ENCODE measurements around the gene BAMBI. TPM values are rescaled to one million over a fixed set of nuclear protein-coding genes. Genes with fewer than 3 reads are reported as not detected.
A peak's percentile ranks its signal among the peaks of the same experiment; 100 is the strongest.

Gene BAMBI, protein sequence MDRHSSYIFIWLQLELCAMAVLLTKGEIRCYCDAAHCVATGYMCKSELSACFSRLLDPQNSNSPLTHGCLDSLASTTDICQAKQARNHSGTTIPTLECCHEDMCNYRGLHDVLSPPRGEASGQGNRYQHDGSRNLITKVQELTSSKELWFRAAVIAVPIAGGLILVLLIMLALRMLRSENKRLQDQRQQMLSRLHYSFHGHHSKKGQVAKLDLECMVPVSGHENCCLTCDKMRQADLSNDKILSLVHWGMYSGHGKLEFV
- total RNA-seq: 1 to 10 TPM; 3.1 to 4.6 TPM

GRCh38 chr10:28676968-28677887 lies at the start of gene BAMBI:
BAMBI (plus strand) TSS chr10:28677521; CDS start chr10:28677898, 377 bp downstream.
- Histone ChIP-seq H3K9ac (ENCODE audit: low read depth in 2 of 2, low read length in 2 of 2) (peak within 1 kb of the TSS in 1 of 2 donors; percentile 85), H3K9me3 (no peaks in the 10 kb centered on the region), H3K27ac (no peak within 1 kb of the TSS), H3K4me1 (peaks cover 3% of the 10 kb centered on the region), H3K27me3 (peaks cover 33% of the 10 kb centered on the region), H3K4me3 (peak within 1 kb of the TSS; percentile 39), H3K36me3 (no peaks in the 10 kb centered on the region)
- TF ChIP-seq CTCF (IDR thresholded peaks at IDR 0.05): peak; percentile 54
- peak; percentile 91 for DNase-seq
- intact Hi-C loops (cut with DNase I): loop anchor here (5.0 to 10.0 kb wide), 2 partner anchors 198 to 315 kb away; no protein-coding TSS in a partner anchor

DNA sequence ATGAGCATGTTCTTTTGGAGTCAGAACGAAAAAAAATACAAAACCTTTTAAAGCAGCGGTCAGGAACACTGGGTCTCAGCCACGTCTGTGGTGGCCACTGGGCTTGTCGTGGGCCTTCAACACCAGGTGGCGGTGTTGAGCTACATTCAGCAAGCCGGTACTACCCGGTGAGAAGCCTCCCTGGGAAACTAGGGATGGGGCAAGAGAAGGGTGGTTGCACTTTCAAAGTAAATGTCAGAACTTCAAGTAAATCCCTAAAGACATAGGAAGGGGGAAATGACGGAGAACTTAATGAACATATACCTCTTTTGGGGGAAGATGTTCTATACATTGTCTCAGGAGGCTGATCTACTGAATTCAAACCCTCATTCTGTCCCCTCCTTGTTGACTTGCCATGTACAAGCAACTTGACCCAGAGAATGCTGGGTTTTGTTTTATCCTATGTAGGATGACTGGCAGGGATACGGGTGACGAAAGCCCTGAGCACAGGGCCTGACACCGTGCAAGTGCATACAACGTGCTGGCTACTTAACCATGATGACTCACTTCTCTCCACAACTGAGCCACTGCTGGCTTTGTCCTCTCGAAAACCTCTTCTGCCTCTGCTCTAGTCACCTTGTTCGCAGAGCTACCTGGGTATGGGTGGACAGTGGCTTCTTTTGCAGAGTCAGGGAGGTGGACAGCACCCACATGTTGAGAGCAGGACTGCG lies 49.0 kb upstream of the BAMBI start:
- no peak overlapping the region for H3K4me3 ChIP-seq
- peak; percentile 87 for TF ChIP-seq CTCF (IDR thresholded peaks at IDR 0.05)
- no peak overlapping the region for H3K9ac ChIP-seq (ENCODE audit: low read depth in 2 of 2, low read length in 2 of 2)
- H3K9me3 ChIP-seq: no peaks in the 10 kb centered on the region
- H3K4me1 ChIP-seq: no peaks in the 10 kb centered on the region
- peak; percentile 83 for DNase-seq
- no peak overlapping the region for H3K27ac ChIP-seq
- intact Hi-C loops (cut with DNase I): loop anchor here (5.0 to 10.0 kb wide), 2 partner anchors 194 to 674 kb away; no protein-coding TSS in a partner anchor
- no peaks in the 10 kb centered on the region for H3K27me3 ChIP-seq
- H3K36me3 ChIP-seq: no peaks in the 10 kb centered on the region

GRCh38 chr10:28631896-28632583 lies 45.3 kb upstream of the BAMBI start:
- DNase-seq: no peak
- H3K36me3 ChIP-seq: no peaks in the 10 kb centered on the region
- no peak for TF ChIP-seq CTCF (IDR thresholded peaks at IDR 0.05)
- no peak overlapping the region for H3K27ac ChIP-seq
- no peaks in the 10 kb centered on the region for H3K9me3 ChIP-seq
- H3K4me3 ChIP-seq: no peak overlapping the region
- intact Hi-C loops (cut with DNase I): no loop called here
- no peaks in the 10 kb centered on the region for H3K27me3 ChIP-seq
- no peaks in the 10 kb centered on the region for H3K4me1 ChIP-seq
- H3K9ac ChIP-seq (ENCODE audit: low read depth in 2 of 2, low read length in 2 of 2): no peak overlapping the region

DNA sequence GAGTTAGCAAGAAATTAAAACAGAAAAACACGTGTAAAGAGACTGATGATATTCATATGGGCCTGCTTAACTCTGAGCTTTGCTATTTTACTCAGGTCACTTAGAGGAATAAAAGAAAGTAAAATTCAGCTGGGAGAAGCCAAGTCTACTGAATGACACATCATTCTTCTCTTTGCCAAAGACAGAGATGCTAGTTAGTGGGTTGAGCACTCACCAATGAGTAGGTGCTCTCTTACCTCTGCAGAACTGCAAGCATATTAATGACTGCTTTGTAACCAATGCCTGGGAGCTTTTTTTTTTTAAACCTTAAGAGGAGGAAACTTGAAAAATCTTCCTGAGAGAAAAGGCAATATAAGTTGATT lies 44.8 kb upstream of the BAMBI start:
- no peak for TF ChIP-seq CTCF (IDR thresholded peaks at IDR 0.05)
- Histone ChIP-seq H3K4me3 (no peak overlapping the region), H3K27ac (no peak overlapping the region), H3K27me3 (no peaks in the 10 kb centered on the region), H3K9me3 (no peaks in the 10 kb centered on the region), H3K36me3 (no peaks in the 10 kb centered on the region), H3K4me1 (no peaks in the 10 kb centered on the region), H3K9ac (ENCODE audit: low read depth in 2 of 2, low read length in 2 of 2) (no peak overlapping the region)
- intact Hi-C loops (cut with DNase I): no loop called here
- no peak for DNase-seq

GRCh38 chr10:28633750-28634149 lies 43.6 kb upstream of the BAMBI start:
- H3K36me3 ChIP-seq: no peaks in the 10 kb centered on the region
- H3K9ac ChIP-seq (ENCODE audit: low read depth in 2 of 2, low read length in 2 of 2): no peak overlapping the region
- no peaks in the 10 kb centered on the region for H3K27me3 ChIP-seq
- no peaks in the 10 kb centered on the region for H3K4me1 ChIP-seq
- no peaks in the 10 kb centered on the region for H3K9me3 ChIP-seq
- H3K4me3 ChIP-seq: no peak overlapping the region
- TF ChIP-seq CTCF (IDR thresholded peaks at IDR 0.05): no peak
- H3K27ac ChIP-seq: no peak overlapping the region
- DNase-seq: no peak
- intact Hi-C loops (cut with DNase I): no loop called here

Data from colonic mucosa (tissue), 4 donors.